Gastrocnemius medialis (tissue), 4 donors: Measurements from ENCODE around the gene CD52.

Source experiments
- CTCF ChIP-seq, 5 experiments: fragments of 450-650 bp in 3 of 5; fragments of 200-600 bp in 2 of 5; sonication (generic) in 2 of 5; IDR thresholded peaks in 4 of 5; conservative IDR thresholded peaks in 1 of 5; 1 replicate in 4 of 5; 2 replicates in 1 of 5; pipeline ENCODE4 v1.5.1; 2016 to 2019; ENCODE audit warnings: antibody characterized with exemption in 5 of 5, mild to moderate bottlenecking in 3 of 5, moderate library complexity in 3 of 5
- POLR2A ChIP-seq, 2 donors: fragments of 450-650 bp; IDR thresholded peaks; one replicate each; pipeline ENCODE4 v1.6.1; 2017; ENCODE audit warnings: antibody characterized with exemption in 2 of 2, mild to moderate bottlenecking in 2 of 2, moderate library complexity in 2 of 2

- TF ChIP-seq CTCF (IDR thresholded peaks at IDR 0.05 in 4 of 5, conservative IDR thresholded peaks at IDR 0.05 in 1 of 5): no peak
- TF ChIP-seq POLR2A (IDR thresholded peaks at IDR 0.05): no peak
Measured at GRCh38 chr1:26318338-26319064, 743 bp downstream of the CD52 start.
